Activated CD8-positive, alpha-beta memory T cell treated with anti-CD3 and anti-CD28 coated beads, Interleukin-2, amount 50 U/mL, for 24 hours (primary cell): ENCODE data around the gene MED31.
"Not testable (repeated sequence)": the region's sequence is repeated elsewhere in the genome, so short reads cannot be mapped to it uniquely, and the experiment has no call there.

Experiments
- DNase-seq: peaks from one replicate; pipeline ENCODE4 v3.0.0-alpha.2; 2020; ENCODE audit errors: extremely low read depth

Gene MED31

GRCh38 chr17:6655732-6656361 lies 4.4 kb upstream of the MED31 start:
- DNase-seq = not testable (repeated sequence)

- DNase-seq = no peak
Observed at GRCh38 chr17:6654841-6655731, 3.7 kb upstream of the MED31 start.

GRCh38 chr17:6651919-6652452 lies 581 bp upstream of the MED31 start:
- DNase-seq = no peak

GRCh38 chr17:6648181-6648580 lies 3.2 kb downstream of the MED31 start:
- no peak for DNase-seq

- DNase-seq = no peak
Observed at GRCh38 chr17:6643451-6644125, 7.8 kb downstream of the MED31 start.

GRCh38 chr17:6642592-6642991 lies 8.8 kb downstream of the MED31 start:
- no peak for DNase-seq

- DNase-seq = no peak
Observed at GRCh38 chr17:6641247-6641863, 10.1 kb downstream of the MED31 start.

GRCh38 chr17:6640536-6641246 lies 10.7 kb downstream of the MED31 start, which contains the start of the genes KIAA0753 and TXNDC17:
KIAA0753 (minus strand) TSS chr17:6640711; CDS start chr17:6635103, 5,608 bp downstream.
TXNDC17 (plus strand) TSS chr17:6641060; CDS start chr17:6641083, 23 bp downstream.
- peak; percentile 88 for DNase-seq

GRCh38 chr17:6639586-6640535 lies 11.5 kb downstream of the MED31 start:
- DNase-seq = no peak

GRCh38 chr17:6639014-6639585 lies 12.3 kb downstream of the MED31 start:
- no peak for DNase-seq

GRCh38 chr17:6638046-6638908 lies 13.1 kb downstream of the MED31 start:
- DNase-seq = no peak

- DNase-seq = no peak
Observed at GRCh38 chr17:6637458-6637840, 14.0 kb downstream of the MED31 start.

GRCh38 chr17:6636616-6637457 lies 14.6 kb downstream of the MED31 start:
- DNase-seq = no peak

GRCh38 chr17:6636105-6636504 lies 15.3 kb downstream of the MED31 start:
- DNase-seq = no peak

- DNase-seq = no peak
Observed at GRCh38 chr17:6633263-6633662, 18.1 kb downstream of the MED31 start.

GRCh38 chr17:6632530-6632929 lies 18.9 kb downstream of the MED31 start:
- no peak for DNase-seq

- DNase-seq = no peak
Observed at GRCh38 chr17:6630390-6630789, 21.0 kb downstream of the MED31 start.

GRCh38 chr17:6627019-6627418 lies 24.4 kb downstream of the MED31 start:
- DNase-seq = no peak
